ENCODE data around the gene IPMK.

Gene IPMK

DNA sequence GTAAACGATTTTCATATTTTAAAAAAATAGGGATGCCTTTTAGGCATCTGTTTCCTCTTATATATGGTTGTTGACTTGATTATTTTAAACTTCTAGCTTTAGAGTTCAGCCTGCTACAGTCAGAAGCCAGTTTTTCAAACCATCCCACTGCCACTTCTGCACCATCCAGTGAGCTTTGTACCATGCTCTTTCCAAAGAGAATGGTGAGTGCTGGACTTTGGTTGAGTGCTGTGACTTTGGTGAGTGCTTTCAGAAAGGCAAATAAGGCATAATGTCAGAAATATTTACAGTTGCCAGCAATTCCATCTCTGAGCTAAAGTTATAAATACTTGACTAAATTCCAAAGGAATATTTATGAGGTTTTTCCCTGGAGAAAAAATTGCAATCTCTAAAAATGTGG is 117.4 kb downstream of the IPMK start:
- Histone ChIP-seq H3K4me3 (ENCODE audit: severe bottlenecking) (no peak overlapping the region), H3K36me3 (ENCODE audit: low read depth) (no peaks in the 10 kb centered on the region), H3K9me3 (ENCODE audit: severe bottlenecking) (no peaks in the 10 kb centered on the region), H3K27me3 (ENCODE audit: insufficient read depth, poor library complexity, severe bottlenecking) (no peaks in the 10 kb centered on the region), H3K4me1 (ENCODE audit: insufficient read depth, poor library complexity, severe bottlenecking) (no peaks in the 10 kb centered on the region), H3K27ac (ENCODE audit: poor library complexity, severe bottlenecking) (no peak overlapping the region)
- TF ChIP-seq, protein P1, sequence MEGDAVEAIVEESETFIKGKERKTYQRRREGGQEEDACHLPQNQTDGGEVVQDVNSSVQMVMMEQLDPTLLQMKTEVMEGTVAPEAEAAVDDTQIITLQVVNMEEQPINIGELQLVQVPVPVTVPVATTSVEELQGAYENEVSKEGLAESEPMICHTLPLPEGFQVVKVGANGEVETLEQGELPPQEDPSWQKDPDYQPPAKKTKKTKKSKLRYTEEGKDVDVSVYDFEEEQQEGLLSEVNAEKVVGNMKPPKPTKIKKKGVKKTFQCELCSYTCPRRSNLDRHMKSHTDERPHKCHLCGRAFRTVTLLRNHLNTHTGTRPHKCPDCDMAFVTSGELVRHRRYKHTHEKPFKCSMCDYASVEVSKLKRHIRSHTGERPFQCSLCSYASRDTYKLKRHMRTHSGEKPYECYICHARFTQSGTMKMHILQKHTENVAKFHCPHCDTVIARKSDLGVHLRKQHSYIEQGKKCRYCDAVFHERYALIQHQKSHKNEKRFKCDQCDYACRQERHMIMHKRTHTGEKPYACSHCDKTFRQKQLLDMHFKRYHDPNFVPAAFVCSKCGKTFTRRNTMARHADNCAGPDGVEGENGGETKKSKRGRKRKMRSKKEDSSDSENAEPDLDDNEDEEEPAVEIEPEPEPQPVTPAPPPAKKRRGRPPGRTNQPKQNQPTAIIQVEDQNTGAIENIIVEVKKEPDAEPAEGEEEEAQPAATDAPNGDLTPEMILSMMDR (IDR thresholded peaks at IDR 0.05; ENCODE audit: poor library complexity, severe bottlenecking), result no peak
- DNase-seq (ENCODE audit: low spot score) (no peak), ATAC-seq (ENCODE audit: low read depth) (no peak)

DNA sequence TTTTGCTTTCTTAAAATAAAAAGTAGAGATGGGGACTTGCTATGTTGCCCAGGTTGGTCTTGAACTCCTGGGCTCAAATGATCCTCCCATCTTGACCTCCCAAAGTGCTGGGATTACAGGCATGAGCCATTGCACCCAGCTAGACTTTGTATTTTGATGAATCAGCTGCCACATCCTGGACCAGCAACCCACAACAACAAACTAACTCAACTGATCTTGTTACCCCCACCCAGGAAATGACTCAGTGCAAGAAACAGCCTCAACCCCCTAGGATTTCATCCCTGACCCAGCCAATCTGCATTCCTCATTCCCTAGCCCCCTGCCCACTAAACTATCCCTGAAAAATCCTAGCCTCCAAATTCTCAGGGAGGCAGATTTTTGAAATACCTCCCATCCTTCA is 123.8 kb downstream of the IPMK start:
- H3K4me1 ChIP-seq (ENCODE audit: insufficient read depth, poor library complexity, severe bottlenecking), result no peaks in the 10 kb centered on the region
- H3K4me3 ChIP-seq (ENCODE audit: severe bottlenecking), result no peak overlapping the region
- H3K27me3 ChIP-seq (ENCODE audit: insufficient read depth, poor library complexity, severe bottlenecking), result no peaks in the 10 kb centered on the region
- H3K9me3 ChIP-seq (ENCODE audit: severe bottlenecking), result peaks cover 3% of the 10 kb centered on the region
- no peak overlapping the region for H3K27ac ChIP-seq (ENCODE audit: poor library complexity, severe bottlenecking)
- ATAC-seq (ENCODE audit: low read depth) (no peak), DNase-seq (ENCODE audit: low spot score) (no peak)
- TF ChIP-seq, protein P1 (IDR thresholded peaks at IDR 0.05; ENCODE audit: poor library complexity, severe bottlenecking), result no peak
- H3K36me3 ChIP-seq (ENCODE audit: low read depth), result no peaks in the 10 kb centered on the region
